Adrenal gland (tissue), 5 donors: ENCODE measurements around the gene DACH2.

Experiments used
- POLR2A ChIP-seq, 2 donors: fragments of 450-650 bp; IDR thresholded peaks; one replicate each; pipeline ENCODE4 v1.6.1; 2017; ENCODE audit warnings: antibody characterized with exemption in 2 of 2, mild to moderate bottlenecking in 2 of 2, moderate library complexity in 1 of 2
- TF ChIP-seq, protein P1 (sequence below), 6 experiments: fragments of 450-650 bp in 4 of 6; fragments of 200-600 bp in 2 of 6; sonication (generic) in 1 of 6; IDR thresholded peaks; 1 replicate in 5 of 6; 2 replicates in 1 of 6; pipeline versions ENCODE4 v1.5.1 to v1.8.0; 2016 to 2021; ENCODE audit warnings: antibody characterized with exemption in 6 of 6, mild to moderate bottlenecking in 2 of 6, moderate library complexity in 1 of 6
- donor health status: DM: no; HTN: no; CAD: no.

DNA sequence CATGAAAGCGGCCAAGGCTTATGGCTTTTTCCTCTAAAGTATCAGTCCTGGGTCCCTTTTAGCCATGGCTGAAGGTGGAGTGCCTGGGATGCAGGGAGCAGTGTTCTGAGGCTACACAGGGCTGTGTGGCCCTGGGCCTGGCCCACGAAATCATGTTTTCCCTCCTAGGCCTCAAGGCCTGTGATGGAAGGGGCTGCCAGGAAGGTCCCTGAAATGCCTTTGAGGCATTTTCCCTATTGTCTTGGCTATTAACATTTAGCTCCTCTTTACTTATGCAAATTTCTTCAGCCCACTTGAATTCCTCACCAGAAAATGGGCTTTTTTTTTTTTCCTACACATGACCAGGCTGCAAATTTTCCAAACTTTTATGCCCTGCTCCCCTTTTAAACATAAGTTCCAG, 657.0 kb downstream of the DACH2 start:
- TF ChIP-seq, protein P1, sequence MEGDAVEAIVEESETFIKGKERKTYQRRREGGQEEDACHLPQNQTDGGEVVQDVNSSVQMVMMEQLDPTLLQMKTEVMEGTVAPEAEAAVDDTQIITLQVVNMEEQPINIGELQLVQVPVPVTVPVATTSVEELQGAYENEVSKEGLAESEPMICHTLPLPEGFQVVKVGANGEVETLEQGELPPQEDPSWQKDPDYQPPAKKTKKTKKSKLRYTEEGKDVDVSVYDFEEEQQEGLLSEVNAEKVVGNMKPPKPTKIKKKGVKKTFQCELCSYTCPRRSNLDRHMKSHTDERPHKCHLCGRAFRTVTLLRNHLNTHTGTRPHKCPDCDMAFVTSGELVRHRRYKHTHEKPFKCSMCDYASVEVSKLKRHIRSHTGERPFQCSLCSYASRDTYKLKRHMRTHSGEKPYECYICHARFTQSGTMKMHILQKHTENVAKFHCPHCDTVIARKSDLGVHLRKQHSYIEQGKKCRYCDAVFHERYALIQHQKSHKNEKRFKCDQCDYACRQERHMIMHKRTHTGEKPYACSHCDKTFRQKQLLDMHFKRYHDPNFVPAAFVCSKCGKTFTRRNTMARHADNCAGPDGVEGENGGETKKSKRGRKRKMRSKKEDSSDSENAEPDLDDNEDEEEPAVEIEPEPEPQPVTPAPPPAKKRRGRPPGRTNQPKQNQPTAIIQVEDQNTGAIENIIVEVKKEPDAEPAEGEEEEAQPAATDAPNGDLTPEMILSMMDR (IDR thresholded peaks at IDR 0.05): no peak
- no peak for TF ChIP-seq POLR2A (IDR thresholded peaks at IDR 0.05)
